ENCODE measurements around the gene GPD2. TPM values are rescaled to one million over a fixed set of nuclear protein-coding genes. Genes with fewer than 3 reads are reported as not detected.

Gene GPD2
- total RNA-seq, 1 donor from 2014 or later: 25.3 TPM

- Mint-ChIP-seq H3K27ac (no peak overlapping the region), H3K4me3 (no peak overlapping the region), H3K9me3 (peaks cover 4% of the 10 kb centered on the region), H3K36me3 (peaks cover 6% of the 10 kb centered on the region), H3K27me3 (no peaks in the 10 kb centered on the region), H3K4me1 (ENCODE audit: unreplicated experiment) (peaks cover 31% of the 10 kb centered on the region)
- no peak for DNase-seq (ENCODE audit: extremely low spot score, unreplicated experiment)
- TF ChIP-seq CTCF (conservative IDR thresholded peaks at IDR 0.05): no peak
Observed at GRCh38 chr2:156471762-156472161, 35.6 kb downstream of the GPD2 start.

- Mint-ChIP-seq H3K4me1 (ENCODE audit: unreplicated experiment) (peaks cover 24% of the 10 kb centered on the region), H3K27ac (no peak overlapping the region)
Observed at GRCh38 chr2:156472686-156473085, 36.5 kb downstream of the GPD2 start.

GRCh38 chr2:156473445-156473844 lies 37.3 kb downstream of the GPD2 start:
- peak overlapping the region; percentile 17 for H3K27ac Mint-ChIP-seq
- peaks cover 9% of the 10 kb centered on the region for H3K36me3 Mint-ChIP-seq
- peaks cover 16% of the 10 kb centered on the region for H3K4me1 Mint-ChIP-seq (ENCODE audit: unreplicated experiment)

More at GRCh38 chr2:156472686-156473085, 36.5 kb downstream of the GPD2 start:
- H3K4me3 Mint-ChIP-seq: no peak overlapping the region
- H3K36me3 Mint-ChIP-seq: peaks cover 9% of the 10 kb centered on the region
- peaks cover 4% of the 10 kb centered on the region for H3K9me3 Mint-ChIP-seq
- DNase-seq (ENCODE audit: extremely low spot score, unreplicated experiment): no peak
- TF ChIP-seq CTCF (conservative IDR thresholded peaks at IDR 0.05): no peak
- H3K27me3 Mint-ChIP-seq: no peaks in the 10 kb centered on the region

GRCh38 chr2:156474401-156474800 lies 38.2 kb downstream of the GPD2 start:
- H3K36me3 Mint-ChIP-seq: peaks cover 9% of the 10 kb centered on the region
- H3K4me1 Mint-ChIP-seq (ENCODE audit: unreplicated experiment): peaks cover 16% of the 10 kb centered on the region
- peak overlapping the region; percentile 64 for H3K27ac Mint-ChIP-seq
- peaks cover 3% of the 10 kb centered on the region for H3K9me3 Mint-ChIP-seq
- no peak for DNase-seq (ENCODE audit: extremely low spot score, unreplicated experiment)
- H3K27me3 Mint-ChIP-seq: no peaks in the 10 kb centered on the region
- H3K4me3 Mint-ChIP-seq: no peak overlapping the region
- TF ChIP-seq CTCF (conservative IDR thresholded peaks at IDR 0.05): no peak

More at GRCh38 chr2:156473445-156473844, 37.3 kb downstream of the GPD2 start:
- H3K4me3 Mint-ChIP-seq: no peak overlapping the region
- TF ChIP-seq CTCF (conservative IDR thresholded peaks at IDR 0.05): no peak
- H3K9me3 Mint-ChIP-seq: peaks cover 4% of the 10 kb centered on the region
- no peaks in the 10 kb centered on the region for H3K27me3 Mint-ChIP-seq
- no peak for DNase-seq (ENCODE audit: extremely low spot score, unreplicated experiment)

- no peak overlapping the region for H3K4me3 Mint-ChIP-seq
- no peaks in the 10 kb centered on the region for H3K27me3 Mint-ChIP-seq
- no peak for DNase-seq (ENCODE audit: extremely low spot score, unreplicated experiment)
- H3K27ac Mint-ChIP-seq: peak overlapping the region; percentile 61
- peaks cover 9% of the 10 kb centered on the region for H3K36me3 Mint-ChIP-seq
- TF ChIP-seq CTCF (conservative IDR thresholded peaks at IDR 0.05): no peak
- peaks cover 8% of the 10 kb centered on the region for H3K4me1 Mint-ChIP-seq (ENCODE audit: unreplicated experiment)
- no peaks in the 10 kb centered on the region for H3K9me3 Mint-ChIP-seq
Observed at GRCh38 chr2:156476021-156476849, 40.1 kb downstream of the GPD2 start.
